Nephron progenitor cell (in vitro differentiated cells): ENCODE data around the gene ZEB1.

Source experiments
- DNase-seq: peaks from one replicate; pipeline ENCODE4 v3.0.0; 2021
- H3K27ac Mint-ChIP-seq: 2 replicates; pipeline ENCODE4 v1.8.0; 2021; ENCODE audit warnings: mild to moderate bottlenecking, moderate library complexity, mixed read lengths
- H3K27me3 Mint-ChIP-seq: 2 replicates; pipeline ENCODE4 v1.8.0; 2021; ENCODE audit warnings: mild to moderate bottlenecking, low read depth, mixed read lengths; ENCODE audit not compliant: poor library complexity
- H3K36me3 Mint-ChIP-seq: 2 replicates; pipeline ENCODE4 v1.8.0; 2021; ENCODE audit warnings: low read depth, mixed read lengths
- H3K4me1 Mint-ChIP-seq: 2 replicates; pipeline ENCODE4 v1.8.0; 2021; ENCODE audit warnings: mixed read lengths
- H3K4me3 Mint-ChIP-seq: 2 replicates; pipeline ENCODE4 v1.8.0; 2021; ENCODE audit warnings: mild to moderate bottlenecking, moderate library complexity, mixed read lengths
- H3K9me3 Mint-ChIP-seq: 2 replicates; pipeline ENCODE4 v1.8.0; 2021; ENCODE audit warnings: mild to moderate bottlenecking, moderate library complexity, mixed read lengths
- CTCF ChIP-seq: fragments of 200-600 bp; sonication (generic); IDR thresholded peaks from 2 replicates; pipeline ENCODE4 v1.5.0; 2021; ENCODE audit warnings: antibody characterized with exemption

Gene ZEB1

DNA sequence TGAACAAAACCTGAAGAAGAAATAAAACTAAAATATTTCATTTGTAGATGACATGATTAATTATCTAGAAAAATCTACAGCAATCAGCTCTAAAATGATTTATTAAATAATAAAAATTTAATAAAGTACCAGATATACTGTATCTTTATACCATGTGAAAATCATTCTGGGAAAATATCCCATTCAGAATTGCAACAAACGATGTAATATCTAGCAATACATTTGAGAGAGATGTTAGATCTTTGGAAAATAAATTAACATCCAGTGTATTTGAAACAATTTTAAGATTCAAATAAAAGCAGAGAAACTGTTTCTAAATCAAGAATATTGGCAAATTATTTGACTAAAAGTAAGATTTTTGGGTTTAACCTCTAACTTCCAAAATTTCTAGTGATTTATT is 62.2 kb downstream of the ZEB1 start:
- no peaks in the 10 kb centered on the region for H3K36me3 Mint-ChIP-seq

DNA sequence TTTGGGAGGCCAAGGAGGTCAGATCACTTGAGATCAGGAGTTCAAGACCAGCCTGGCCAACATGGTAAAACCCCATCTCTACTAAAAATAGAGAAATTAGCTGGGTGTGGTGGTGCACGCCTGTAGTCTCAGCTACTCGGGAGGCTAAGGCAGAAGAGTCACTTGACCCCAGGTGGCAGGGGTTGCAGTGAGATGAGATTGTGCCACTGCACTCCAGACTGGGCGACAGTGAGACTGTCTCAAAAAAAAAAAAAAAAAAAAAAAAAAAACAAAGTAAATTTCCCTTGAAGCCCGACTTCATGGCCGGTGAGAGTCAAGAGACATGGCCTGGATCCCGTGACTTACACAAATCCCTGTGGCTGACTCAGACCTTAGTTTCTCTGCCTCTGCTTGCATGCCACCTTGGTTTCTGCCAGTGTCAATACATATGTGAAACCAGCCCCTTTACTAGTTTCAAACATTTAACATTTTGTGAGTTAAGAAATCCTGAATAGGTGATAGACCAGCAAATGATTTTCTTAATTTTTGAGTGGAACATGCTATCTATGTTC is 62.8 kb downstream of the ZEB1 start:
- Mint-ChIP-seq H3K9me3 (no peaks in the 10 kb centered on the region), H3K27me3 (no peaks in the 10 kb centered on the region), H3K4me3 (no peak overlapping the region), H3K27ac (no peak overlapping the region), H3K4me1 (peaks cover 5% of the 10 kb centered on the region), H3K36me3 (no peaks in the 10 kb centered on the region)
- no peak for TF ChIP-seq CTCF
- no peak for DNase-seq

More for the DNA sequence above, 62.2 kb downstream of the ZEB1 start:
- no peaks in the 10 kb centered on the region for H3K9me3 Mint-ChIP-seq
- no peak overlapping the region for H3K4me3 Mint-ChIP-seq
- no peak for TF ChIP-seq CTCF
- H3K27me3 Mint-ChIP-seq: no peaks in the 10 kb centered on the region
- DNase-seq: no peak
- H3K4me1 Mint-ChIP-seq: peaks cover 5% of the 10 kb centered on the region
- H3K27ac Mint-ChIP-seq: no peak overlapping the region

- Mint-ChIP-seq H3K4me3 (no peak overlapping the region), H3K27ac (no peak overlapping the region), H3K36me3 (no peaks in the 10 kb centered on the region), H3K27me3 (no peaks in the 10 kb centered on the region), H3K4me1 (peaks cover 5% of the 10 kb centered on the region), H3K9me3 (no peaks in the 10 kb centered on the region)
- no peak for DNase-seq
- no peak for TF ChIP-seq CTCF
Measured at GRCh38 chr10:31383810-31384588, 65.0 kb downstream of the ZEB1 start.

DNA sequence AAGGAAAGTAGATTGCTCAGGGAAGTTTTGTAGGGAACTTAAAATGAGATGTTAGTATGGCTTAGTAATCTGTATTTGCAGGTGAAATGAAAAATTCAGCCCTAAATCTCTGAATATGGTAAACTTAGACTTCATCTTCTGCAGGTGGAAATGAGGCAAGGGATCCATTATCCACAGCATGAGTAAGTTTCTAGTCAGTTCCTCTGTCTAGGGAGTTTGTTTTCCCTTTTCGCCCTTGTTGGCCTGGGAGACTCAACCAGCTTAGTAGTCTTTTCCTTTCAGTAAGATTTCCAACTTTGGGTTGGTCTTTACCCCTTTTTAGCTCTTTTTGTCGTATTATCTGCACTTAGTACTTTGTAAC is 65.6 kb downstream of the ZEB1 start:
- Mint-ChIP-seq H3K9me3 (no peaks in the 10 kb centered on the region), H3K27ac (no peak overlapping the region), H3K4me1 (peaks cover 5% of the 10 kb centered on the region)

GRCh38 chr10:31390804-31391203 is 71.8 kb downstream of the ZEB1 start:
- TF ChIP-seq CTCF: no peak
- Mint-ChIP-seq H3K4me3 (no peak overlapping the region), H3K4me1 (no peaks in the 10 kb centered on the region), H3K27ac (no peak overlapping the region), H3K27me3 (no peaks in the 10 kb centered on the region), H3K9me3 (no peaks in the 10 kb centered on the region), H3K36me3 (peaks cover 4% of the 10 kb centered on the region)
- no peak for DNase-seq

More for the DNA sequence above, 65.6 kb downstream of the ZEB1 start:
- Mint-ChIP-seq H3K4me3 (no peak overlapping the region), H3K36me3 (no peaks in the 10 kb centered on the region), H3K27me3 (no peaks in the 10 kb centered on the region)
- TF ChIP-seq CTCF: no peak
- DNase-seq: no peak

- no peak for TF ChIP-seq CTCF
- no peak for DNase-seq
- H3K4me3 Mint-ChIP-seq: no peak overlapping the region
- H3K27ac Mint-ChIP-seq: no peak overlapping the region
- no peaks in the 10 kb centered on the region for H3K9me3 Mint-ChIP-seq
- H3K4me1 Mint-ChIP-seq: no peaks in the 10 kb centered on the region
- no peaks in the 10 kb centered on the region for H3K27me3 Mint-ChIP-seq
- peaks cover 4% of the 10 kb centered on the region for H3K36me3 Mint-ChIP-seq
Measured at GRCh38 chr10:31393844-31394243, 74.8 kb downstream of the ZEB1 start.
